KMS-11 (cell line): ENCODE results near the gene TRERF1.

ENCODE experiments used
- H2AFZ ChIP-seq: fragments of 200-600 bp; sonication (generic); 2 replicates; pipeline ENCODE4 v1.6.1; 2016; ENCODE audit warnings: antibody characterized with exemption, mixed run types, low read depth
- H3K27ac ChIP-seq: fragments of 200-600 bp; sonication (generic); 2 replicates; pipeline ENCODE4 v1.6.1; 2016; ENCODE audit warnings: mild to moderate bottlenecking, mixed run types
- H3K27me3 ChIP-seq: fragments of 200-600 bp; sonication (generic); 2 replicates; pipeline ENCODE4 v1.6.1; 2017; ENCODE audit warnings: mild to moderate bottlenecking, low read depth, mixed run types, moderate library complexity; ENCODE audit not compliant: insufficient read depth
- H3K36me3 ChIP-seq: fragments of 200-600 bp; sonication (generic); 2 replicates; pipeline ENCODE4 v1.6.1; 2017; ENCODE audit warnings: mild to moderate bottlenecking, mixed run types; ENCODE audit not compliant: insufficient read depth
- H3K4me1 ChIP-seq: fragments of 200-600 bp; sonication (generic); 2 replicates; pipeline ENCODE4 v1.6.1; 2016; ENCODE audit warnings: mild to moderate bottlenecking, low read depth, mixed run types; ENCODE audit not compliant: poor library complexity, severe bottlenecking
- H3K4me2 ChIP-seq: fragments of 200-600 bp; sonication (generic); 2 replicates; pipeline ENCODE4 v1.7.0; 2016; ENCODE audit warnings: mild to moderate bottlenecking, mixed run types
- H3K4me3 ChIP-seq: fragments of 200-600 bp; sonication (generic); IDR thresholded peaks from 2 replicates; pipeline ENCODE4 v1.6.1; 2017; ENCODE audit warnings: low read depth, low read length, mixed read lengths; ENCODE audit not compliant: insufficient read depth
- H3K79me2 ChIP-seq: fragments of 200-600 bp; sonication (generic); 2 replicates; pipeline ENCODE4 v1.6.1; 2016; ENCODE audit warnings: low read depth, mixed run types; ENCODE audit not compliant: insufficient read depth
- H3K9ac ChIP-seq: fragments of 200-600 bp; sonication (generic); 2 replicates; pipeline ENCODE4 v1.6.1; 2016; ENCODE audit warnings: mild to moderate bottlenecking, mixed run types
- H4K20me1 ChIP-seq: fragments of 200-600 bp; sonication (generic); 2 replicates; pipeline ENCODE4 v1.6.1; 2016; ENCODE audit warnings: mild to moderate bottlenecking, mixed run types; ENCODE audit not compliant: insufficient read depth
- TF ChIP-seq, protein P1 (sequence below): fragments of 200-600 bp; sonication (generic); conservative IDR thresholded peaks from 2 replicates; pipeline ENCODE4 v1.6.1; 2017; ENCODE audit warnings: low read depth, mild to moderate bottlenecking, antibody characterized with exemption, low read length, moderate library complexity, mixed read lengths

Gene TRERF1

DNA sequence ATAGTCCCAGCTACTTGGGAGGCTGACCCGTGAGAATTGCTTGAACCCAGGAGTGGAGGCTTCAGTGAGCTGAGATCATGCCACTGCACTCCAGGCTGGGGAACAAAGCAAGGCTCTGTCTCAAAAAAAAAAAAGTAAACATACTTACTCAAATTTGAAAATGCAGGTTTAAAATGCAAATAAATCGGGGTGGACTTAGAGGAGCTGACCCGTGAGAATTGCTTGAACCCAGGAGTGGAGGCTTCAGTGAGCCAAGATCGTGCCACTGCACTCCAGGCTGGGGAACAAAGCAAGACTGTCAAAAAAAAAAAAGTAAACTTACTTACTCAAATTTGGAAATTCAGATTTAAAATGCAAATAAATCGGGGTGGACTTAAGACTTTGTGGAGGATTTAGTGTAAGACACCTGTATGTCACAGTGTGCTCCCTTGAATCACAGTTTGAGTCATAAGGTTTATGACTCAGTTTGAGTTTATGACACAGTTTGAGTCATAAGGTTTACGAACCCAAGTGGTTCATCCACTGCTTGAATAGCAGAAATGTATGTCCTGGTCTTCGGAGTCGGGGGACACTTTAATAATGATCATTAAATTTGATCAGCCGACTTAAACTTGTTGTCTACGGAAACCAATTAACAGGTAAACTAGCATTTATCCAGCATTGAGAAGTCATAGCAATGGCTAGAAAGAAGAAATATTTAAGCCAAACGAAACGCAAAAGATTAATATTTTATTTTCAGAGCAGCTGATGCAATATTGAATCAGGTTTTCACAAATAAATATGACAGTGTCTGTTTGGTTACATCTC, 227.3 kb downstream of the TRERF1 start:
- Histone ChIP-seq H3K9ac (no peak overlapping the region), H3K4me2 (no peak overlapping the region), H4K20me1 (no peaks in the 10 kb centered on the region), H3K4me1 (no peaks in the 10 kb centered on the region), H3K79me2 (no peaks in the 10 kb centered on the region), H3K4me3 (no peak overlapping the region), H2AFZ (no peak overlapping the region), H3K36me3 (no peaks in the 10 kb centered on the region), H3K27ac (no peak overlapping the region), H3K27me3 (no peaks in the 10 kb centered on the region)
- TF ChIP-seq, protein P1, sequence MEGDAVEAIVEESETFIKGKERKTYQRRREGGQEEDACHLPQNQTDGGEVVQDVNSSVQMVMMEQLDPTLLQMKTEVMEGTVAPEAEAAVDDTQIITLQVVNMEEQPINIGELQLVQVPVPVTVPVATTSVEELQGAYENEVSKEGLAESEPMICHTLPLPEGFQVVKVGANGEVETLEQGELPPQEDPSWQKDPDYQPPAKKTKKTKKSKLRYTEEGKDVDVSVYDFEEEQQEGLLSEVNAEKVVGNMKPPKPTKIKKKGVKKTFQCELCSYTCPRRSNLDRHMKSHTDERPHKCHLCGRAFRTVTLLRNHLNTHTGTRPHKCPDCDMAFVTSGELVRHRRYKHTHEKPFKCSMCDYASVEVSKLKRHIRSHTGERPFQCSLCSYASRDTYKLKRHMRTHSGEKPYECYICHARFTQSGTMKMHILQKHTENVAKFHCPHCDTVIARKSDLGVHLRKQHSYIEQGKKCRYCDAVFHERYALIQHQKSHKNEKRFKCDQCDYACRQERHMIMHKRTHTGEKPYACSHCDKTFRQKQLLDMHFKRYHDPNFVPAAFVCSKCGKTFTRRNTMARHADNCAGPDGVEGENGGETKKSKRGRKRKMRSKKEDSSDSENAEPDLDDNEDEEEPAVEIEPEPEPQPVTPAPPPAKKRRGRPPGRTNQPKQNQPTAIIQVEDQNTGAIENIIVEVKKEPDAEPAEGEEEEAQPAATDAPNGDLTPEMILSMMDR: no peak

DNA sequence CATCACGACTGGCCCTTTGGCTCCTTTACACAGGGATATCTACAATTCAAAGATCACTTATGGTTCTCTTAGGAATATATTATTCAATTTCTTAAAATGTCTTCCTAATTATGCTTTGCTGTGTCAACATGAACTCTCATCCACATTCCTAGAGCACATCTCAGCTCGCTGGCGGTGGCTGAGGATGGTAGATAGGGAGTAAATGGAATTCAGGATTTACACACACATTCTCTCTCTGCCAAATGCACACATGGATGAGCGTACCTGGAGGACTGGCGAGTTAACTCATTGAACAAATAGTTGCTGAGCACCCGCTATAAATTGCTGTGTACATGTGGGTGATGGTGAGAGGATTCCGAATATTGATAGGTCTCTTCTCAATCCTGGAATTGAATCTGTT, 229.3 kb downstream of the TRERF1 start:
- H3K27ac ChIP-seq: no peak overlapping the region
- H3K27me3 ChIP-seq: no peaks in the 10 kb centered on the region
- H3K9ac ChIP-seq: no peak overlapping the region
- TF ChIP-seq, protein P1: no peak
- peaks cover 1% of the 10 kb centered on the region; the same call in 1 of the 2 replicates for H3K79me2 ChIP-seq
- peaks cover 6% of the 10 kb centered on the region for H3K4me1 ChIP-seq
- H3K36me3 ChIP-seq: no peaks in the 10 kb centered on the region
- H4K20me1 ChIP-seq: no peaks in the 10 kb centered on the region
- H3K4me2 ChIP-seq: no peak overlapping the region
- no peak overlapping the region for H3K4me3 ChIP-seq
- H2AFZ ChIP-seq: no peak overlapping the region

DNA sequence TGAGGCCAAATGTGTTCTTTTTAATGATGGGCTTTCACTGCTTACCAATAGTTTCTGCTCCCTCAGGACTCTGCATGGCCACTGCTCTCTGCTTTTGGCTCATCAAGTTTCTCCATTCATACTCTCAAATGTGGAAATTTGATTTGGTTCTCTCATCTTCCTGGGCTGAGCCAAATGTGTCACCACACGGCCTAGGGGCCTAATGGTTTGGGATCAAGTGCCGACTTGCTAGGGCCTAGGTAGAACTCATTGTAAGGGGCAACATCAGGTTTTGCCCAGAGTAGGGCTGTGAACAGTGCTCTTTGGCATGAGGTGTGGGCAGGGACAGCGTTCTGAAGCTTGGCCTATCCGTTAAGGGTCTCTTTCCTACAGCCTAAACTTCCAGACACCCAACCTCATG, 230.2 kb downstream of the TRERF1 start:
- Histone ChIP-seq H3K36me3 (no peaks in the 10 kb centered on the region), H3K4me3 (no peak overlapping the region), H2AFZ (no peak overlapping the region), H3K9ac (no peak overlapping the region), H4K20me1 (no peaks in the 10 kb centered on the region), H3K27me3 (no peaks in the 10 kb centered on the region), H3K79me2 (peaks cover 10% of the 10 kb centered on the region; the same call in 1 of the 2 replicates), H3K4me1 (peaks cover 10% of the 10 kb centered on the region), H3K27ac (no peak overlapping the region), H3K4me2 (no peak overlapping the region)
- TF ChIP-seq, protein P1: no peak

DNA sequence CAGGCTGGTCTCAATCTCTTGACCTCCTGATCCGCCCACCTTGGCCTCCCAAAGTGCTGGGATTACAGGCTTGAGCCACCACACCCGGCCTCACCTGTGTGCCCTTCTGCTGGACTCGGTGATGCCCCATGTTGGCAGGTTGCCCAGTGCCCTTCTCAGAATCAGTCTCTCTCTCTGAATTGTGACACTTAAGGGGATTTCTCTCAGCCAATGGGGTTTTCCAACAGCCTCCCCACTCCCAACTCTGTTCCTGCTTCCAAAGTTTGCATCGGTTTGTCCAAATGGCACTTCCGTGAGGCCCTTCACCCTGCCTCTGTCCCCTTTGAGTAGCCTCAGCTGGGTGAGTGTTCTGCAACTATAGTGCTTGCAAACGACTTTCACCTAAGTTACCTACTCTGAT, 230.9 kb downstream of the TRERF1 start:
- no peaks in the 10 kb centered on the region for H3K36me3 ChIP-seq
- no peaks in the 10 kb centered on the region for H3K27me3 ChIP-seq
- peaks cover 11% of the 10 kb centered on the region for H3K4me1 ChIP-seq
- H4K20me1 ChIP-seq: no peaks in the 10 kb centered on the region
- TF ChIP-seq, protein P1: no peak
- no peak overlapping the region for H3K27ac ChIP-seq
- H3K79me2 ChIP-seq: peaks cover 12% of the 10 kb centered on the region; the same call in 1 of the 2 replicates
- H2AFZ ChIP-seq: no peak overlapping the region
- no peak overlapping the region for H3K4me2 ChIP-seq
- no peak overlapping the region for H3K9ac ChIP-seq
- no peak overlapping the region for H3K4me3 ChIP-seq
